ENCODE results near the gene EIF3K.

DNA sequence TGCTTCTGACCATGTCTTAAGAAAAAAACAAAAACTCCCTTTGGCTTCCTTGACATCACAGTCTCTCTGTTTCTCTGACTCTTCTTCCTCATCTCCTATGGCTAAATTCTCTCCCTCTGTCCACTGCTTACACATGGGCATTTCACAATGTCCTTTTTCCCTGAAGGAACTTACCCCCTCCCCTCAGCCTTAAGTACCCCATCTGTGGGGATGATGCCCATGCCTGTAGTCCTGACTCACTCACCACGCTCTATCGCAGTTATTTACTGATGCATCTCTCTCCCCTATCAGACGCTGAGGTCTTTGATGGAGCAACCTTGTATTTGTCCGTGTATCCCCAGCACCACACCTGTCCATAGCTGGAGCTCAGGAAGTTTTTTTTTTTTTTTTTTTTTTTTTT is 60.9 kb downstream of the EIF3K start:
- TF ChIP-seq, protein P1, sequence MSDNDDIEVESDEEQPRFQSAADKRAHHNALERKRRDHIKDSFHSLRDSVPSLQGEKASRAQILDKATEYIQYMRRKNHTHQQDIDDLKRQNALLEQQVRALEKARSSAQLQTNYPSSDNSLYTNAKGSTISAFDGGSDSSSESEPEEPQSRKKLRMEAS (IDR thresholded peaks at IDR 0.05): no peak
- TF ChIP-seq CEBPB (IDR thresholded peaks at IDR 0.05): no peak
- TF ChIP-seq NFIC (IDR thresholded peaks at IDR 0.05): no peak
- no peak for TF ChIP-seq TAF1 (IDR thresholded peaks at IDR 0.05; ENCODE audit: low read depth)
- TF ChIP-seq, protein P2, sequence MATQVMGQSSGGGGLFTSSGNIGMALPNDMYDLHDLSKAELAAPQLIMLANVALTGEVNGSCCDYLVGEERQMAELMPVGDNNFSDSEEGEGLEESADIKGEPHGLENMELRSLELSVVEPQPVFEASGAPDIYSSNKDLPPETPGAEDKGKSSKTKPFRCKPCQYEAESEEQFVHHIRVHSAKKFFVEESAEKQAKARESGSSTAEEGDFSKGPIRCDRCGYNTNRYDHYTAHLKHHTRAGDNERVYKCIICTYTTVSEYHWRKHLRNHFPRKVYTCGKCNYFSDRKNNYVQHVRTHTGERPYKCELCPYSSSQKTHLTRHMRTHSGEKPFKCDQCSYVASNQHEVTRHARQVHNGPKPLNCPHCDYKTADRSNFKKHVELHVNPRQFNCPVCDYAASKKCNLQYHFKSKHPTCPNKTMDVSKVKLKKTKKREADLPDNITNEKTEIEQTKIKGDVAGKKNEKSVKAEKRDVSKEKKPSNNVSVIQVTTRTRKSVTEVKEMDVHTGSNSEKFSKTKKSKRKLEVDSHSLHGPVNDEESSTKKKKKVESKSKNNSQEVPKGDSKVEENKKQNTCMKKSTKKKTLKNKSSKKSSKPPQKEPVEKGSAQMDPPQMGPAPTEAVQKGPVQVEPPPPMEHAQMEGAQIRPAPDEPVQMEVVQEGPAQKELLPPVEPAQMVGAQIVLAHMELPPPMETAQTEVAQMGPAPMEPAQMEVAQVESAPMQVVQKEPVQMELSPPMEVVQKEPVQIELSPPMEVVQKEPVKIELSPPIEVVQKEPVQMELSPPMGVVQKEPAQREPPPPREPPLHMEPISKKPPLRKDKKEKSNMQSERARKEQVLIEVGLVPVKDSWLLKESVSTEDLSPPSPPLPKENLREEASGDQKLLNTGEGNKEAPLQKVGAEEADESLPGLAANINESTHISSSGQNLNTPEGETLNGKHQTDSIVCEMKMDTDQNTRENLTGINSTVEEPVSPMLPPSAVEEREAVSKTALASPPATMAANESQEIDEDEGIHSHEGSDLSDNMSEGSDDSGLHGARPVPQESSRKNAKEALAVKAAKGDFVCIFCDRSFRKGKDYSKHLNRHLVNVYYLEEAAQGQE (IDR thresholded peaks at IDR 0.05; ENCODE audit: low read depth): no peak
- no peak for TF ChIP-seq YY1 (IDR thresholded peaks at IDR 0.05; ENCODE audit: low read depth)
- no peak for TF ChIP-seq CREB1 (IDR thresholded peaks at IDR 0.05; ENCODE audit: low read depth)
- no peak for TF ChIP-seq EP300 (IDR thresholded peaks at IDR 0.05; ENCODE audit: borderline replicate concordance)
- no peak for TF ChIP-seq FOXM1 (IDR thresholded peaks at IDR 0.05; ENCODE audit: borderline replicate concordance, low read depth)
- TF ChIP-seq RAD21 (IDR thresholded peaks at IDR 0.05; ENCODE audit: low read depth): no peak
- no peak for TF ChIP-seq TCF12 (IDR thresholded peaks at IDR 0.05; ENCODE audit: low read depth)
- no peak for TF ChIP-seq EGR1 (IDR thresholded peaks at IDR 0.05)

Data from Ishikawa (cell line).